ENCODE data around the gene OR6B1.

DNA sequence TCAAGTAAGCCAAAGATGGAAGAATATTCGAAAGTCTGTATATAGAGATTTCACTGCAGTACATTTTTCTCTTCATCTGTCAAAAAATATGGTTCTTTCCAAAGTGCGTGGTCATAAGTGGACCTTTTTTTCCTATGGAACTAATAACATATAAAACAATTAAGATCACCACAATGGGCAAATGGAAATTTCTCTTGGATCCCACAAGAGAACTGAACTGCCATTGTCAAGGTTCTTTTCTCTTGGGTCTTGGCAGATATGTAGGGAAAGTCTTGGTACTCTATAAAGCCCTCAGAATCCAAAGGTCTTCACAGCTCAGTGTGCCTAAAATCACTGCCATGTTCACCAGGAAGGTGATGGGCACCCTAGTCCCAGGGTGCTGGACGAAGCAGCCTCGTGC, at the start of gene OR6B1:
- TF ChIP-seq, protein P1, sequence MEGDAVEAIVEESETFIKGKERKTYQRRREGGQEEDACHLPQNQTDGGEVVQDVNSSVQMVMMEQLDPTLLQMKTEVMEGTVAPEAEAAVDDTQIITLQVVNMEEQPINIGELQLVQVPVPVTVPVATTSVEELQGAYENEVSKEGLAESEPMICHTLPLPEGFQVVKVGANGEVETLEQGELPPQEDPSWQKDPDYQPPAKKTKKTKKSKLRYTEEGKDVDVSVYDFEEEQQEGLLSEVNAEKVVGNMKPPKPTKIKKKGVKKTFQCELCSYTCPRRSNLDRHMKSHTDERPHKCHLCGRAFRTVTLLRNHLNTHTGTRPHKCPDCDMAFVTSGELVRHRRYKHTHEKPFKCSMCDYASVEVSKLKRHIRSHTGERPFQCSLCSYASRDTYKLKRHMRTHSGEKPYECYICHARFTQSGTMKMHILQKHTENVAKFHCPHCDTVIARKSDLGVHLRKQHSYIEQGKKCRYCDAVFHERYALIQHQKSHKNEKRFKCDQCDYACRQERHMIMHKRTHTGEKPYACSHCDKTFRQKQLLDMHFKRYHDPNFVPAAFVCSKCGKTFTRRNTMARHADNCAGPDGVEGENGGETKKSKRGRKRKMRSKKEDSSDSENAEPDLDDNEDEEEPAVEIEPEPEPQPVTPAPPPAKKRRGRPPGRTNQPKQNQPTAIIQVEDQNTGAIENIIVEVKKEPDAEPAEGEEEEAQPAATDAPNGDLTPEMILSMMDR (IDR thresholded peaks at IDR 0.05): no peak
- TF ChIP-seq POLR2A (IDR thresholded peaks at IDR 0.05): no peak

Measured in lower leg skin (tissue), 3 donors.